G401 (cell line): Measurements from ENCODE around the gene TOLLIP. TPM values are rescaled to one million over a fixed set of nuclear protein-coding genes. Genes with fewer than 3 reads are reported as not detected.
A peak's percentile ranks its signal among the peaks of the same experiment; 100 is the strongest.
"Not testable (repeated sequence)": the region's sequence is repeated elsewhere in the genome, so short reads cannot be mapped to it uniquely, and the experiment has no call there.

Source experiments
- DNase-seq: peaks from one replicate; pipeline ENCODE4 v3.0.0-alpha.2; 2015; ENCODE audit warnings: low spot score
- in situ Hi-C: cut with HindIII; loops from 2 replicates; pipeline ENCODE4 v1.10.0; 2016; ENCODE audit warnings: low sequenced_read_pairs, mixed read lengths
- total RNA-seq: library from RNA; depleted of rRNA; stranded (reverse); fragments of >200 nt; shearing (Covaris generic); gene quantifications from 2 replicates; pipeline ENCODE4 v1.2.3, GENCODE V29; 2014; rRNA removed

TOLLIP gene
- total RNA-seq, result 30.0 and 36.4 TPM in 2 replicates

GRCh38 chr11:1309498-1310317 is at the start of gene TOLLIP:
Gene TOLLIP (minus strand): TSS chr11:1309632. CDS start chr11:1309498, 134 bp downstream.
- in situ Hi-C loops, result no loop called here

GRCh38 chr11:1358931-1359330 is 49.5 kb upstream of the TOLLIP start:
- DNase-seq, in situ Hi-C loops: not testable (repeated sequence)

More at GRCh38 chr11:1309498-1310317, at the start of gene TOLLIP:
- peak; percentile 90 for DNase-seq

- in situ Hi-C loops, result no loop called here
- peak; percentile 58 for DNase-seq
Observed at GRCh38 chr11:1358286-1358685, 48.9 kb upstream of the TOLLIP start.

- in situ Hi-C loops, result no loop called here
Observed at GRCh38 chr11:1356478-1356960, 47.1 kb upstream of the TOLLIP start.

GRCh38 chr11:1356007-1356435 is 46.6 kb upstream of the TOLLIP start:
- in situ Hi-C loops, result no loop called here
- no peak for DNase-seq

More at GRCh38 chr11:1356478-1356960, 47.1 kb upstream of the TOLLIP start:
- no peak for DNase-seq

- in situ Hi-C loops, result no loop called here
- no peak for DNase-seq
Observed at GRCh38 chr11:1354125-1354938, 44.9 kb upstream of the TOLLIP start.

GRCh38 chr11:1353383-1354124 is 44.1 kb upstream of the TOLLIP start:
- in situ Hi-C loops, result no loop called here
- DNase-seq, result no peak

- no peak for DNase-seq
Observed at GRCh38 chr11:1352696-1353382, 43.4 kb upstream of the TOLLIP start.

GRCh38 chr11:1351278-1351937 is 42.0 kb upstream of the TOLLIP start:
- peak; percentile 49 for DNase-seq

More at GRCh38 chr11:1352696-1353382, 43.4 kb upstream of the TOLLIP start:
- in situ Hi-C loops, result no loop called here

GRCh38 chr11:1350086-1350725 is 40.8 kb upstream of the TOLLIP start:
- in situ Hi-C loops, result no loop called here
- DNase-seq, result no peak

More at GRCh38 chr11:1351278-1351937, 42.0 kb upstream of the TOLLIP start:
- in situ Hi-C loops, result no loop called here

- in situ Hi-C loops, result no loop called here
- no peak for DNase-seq
Observed at GRCh38 chr11:1349327-1350041, 40.1 kb upstream of the TOLLIP start.

GRCh38 chr11:1348796-1349326 is 39.4 kb upstream of the TOLLIP start:
- DNase-seq, result no peak
- in situ Hi-C loops, result no loop called here

- no peak for DNase-seq
- in situ Hi-C loops, result no loop called here
Observed at GRCh38 chr11:1348146-1348795, 38.8 kb upstream of the TOLLIP start.

- DNase-seq, in situ Hi-C loops: not testable (repeated sequence)
Observed at GRCh38 chr11:1347411-1347999, 38.1 kb upstream of the TOLLIP start.

GRCh38 chr11:1346669-1347390 is 37.4 kb upstream of the TOLLIP start:
- in situ Hi-C loops, result no loop called here
- no peak for DNase-seq
